ENCODE measurements around the gene FASTKD2. TPM values are rescaled to one million over a fixed set of nuclear protein-coding genes. Genes with fewer than 3 reads are reported as not detected.

The FASTKD2 gene
- polyA plus RNA-seq, 3 donors: 34.3 to 40.5 (median 35.5) TPM

DNA sequence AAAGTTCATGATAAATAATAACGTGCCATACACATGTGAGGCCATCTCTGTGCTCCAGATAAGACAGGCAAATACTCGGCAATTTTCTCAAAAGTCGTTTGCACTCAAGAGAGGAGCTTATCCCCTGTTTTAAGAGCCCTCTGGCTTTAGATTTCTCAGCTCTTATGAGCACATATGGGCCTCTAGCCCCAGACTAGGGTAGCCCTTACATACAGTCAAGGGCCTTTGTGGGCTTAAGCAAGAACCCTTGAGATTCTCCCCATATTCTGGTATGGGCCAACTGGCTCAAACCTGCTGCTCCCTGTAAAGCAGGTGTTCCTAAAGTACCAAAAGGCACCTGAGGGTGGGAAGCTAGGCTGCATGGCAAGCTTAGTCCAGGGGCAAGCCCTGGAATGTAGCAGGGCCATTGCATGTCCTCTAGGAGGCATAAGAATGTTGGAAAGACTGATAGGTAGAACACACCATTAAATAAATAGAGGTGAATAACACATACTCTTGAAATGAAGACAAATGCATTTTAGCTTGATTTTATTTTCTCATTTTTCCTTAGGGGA is 66.1 kb downstream of the FASTKD2 start:
- no peak for DNase-seq

GRCh38 chr2:206832873-206833272 is 67.5 kb downstream of the FASTKD2 start:
- DNase-seq: no peak

GRCh38 chr2:206833291-206833690 is 67.9 kb downstream of the FASTKD2 start:
- DNase-seq: no peak

DNA sequence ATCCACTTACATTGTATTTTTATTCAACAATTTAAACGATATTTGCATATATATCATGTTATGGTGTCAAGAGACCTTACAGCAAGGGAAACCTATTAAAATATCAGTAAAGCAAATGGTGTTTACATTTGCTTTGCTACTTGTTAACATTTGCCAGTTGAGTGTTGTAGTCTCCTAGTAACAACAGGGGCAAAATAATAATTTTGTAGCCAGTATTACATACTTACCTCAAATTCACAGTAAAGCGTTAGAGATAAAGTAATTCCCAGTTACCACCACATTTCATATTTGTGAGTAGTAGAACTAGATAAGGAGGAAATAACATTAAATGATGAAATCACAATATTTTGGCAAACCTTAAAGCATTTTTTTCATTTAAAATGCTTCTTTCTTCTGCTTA is 71.3 kb downstream of the FASTKD2 start:
- DNase-seq: no peak

DNA sequence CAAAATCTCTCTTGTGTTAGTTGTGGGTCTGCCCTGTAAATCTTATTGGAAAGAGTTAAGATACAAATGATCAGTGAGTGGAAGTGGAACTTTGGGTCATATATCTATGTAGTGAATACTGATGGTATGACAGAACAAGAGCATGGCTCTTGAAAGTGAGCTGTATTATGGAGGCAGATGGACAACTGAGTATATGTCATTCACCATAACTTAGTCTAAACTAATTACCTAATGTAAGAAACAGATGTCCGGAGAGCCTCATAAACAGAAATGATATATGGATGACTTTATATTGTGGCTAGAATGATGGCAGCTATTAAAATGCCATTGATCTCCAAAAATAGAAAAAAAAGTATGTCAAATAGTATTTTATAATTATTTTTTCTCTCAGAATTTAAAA is 72.4 kb downstream of the FASTKD2 start:
- no peak for DNase-seq

- DNase-seq: no peak
Observed at GRCh38 chr2:206838690-206839089, 73.3 kb downstream of the FASTKD2 start.

GRCh38 chr2:206840999-206841398 is 75.6 kb downstream of the FASTKD2 start:
- DNase-seq: no peak

Other genes starting within 250 kb of the FASTKD2 start
- gene FAM237A, start 123.1 kb upstream of the FASTKD2 start, polyA plus RNA-seq (ENCODE audit: insufficient read length in 3 of 3): not detected
- under 1 TPM in 1 of 3 donors, not detected in 2; 0.13 TPM for gene DYTN, start 47.2 kb upstream of the FASTKD2 start, polyA plus RNA-seq (ENCODE audit: insufficient read length in 3 of 3)
- 10 to 100 TPM; 11.8 to 15.3 (median 13.1) TPM for gene MDH1B, start 278 bp upstream of the FASTKD2 start, polyA plus RNA-seq (ENCODE audit: insufficient read length in 3 of 3)
- 1 to 10 TPM; 1.1 to 2.8 (median 1.8) TPM for gene CPO, start 173.9 kb downstream of the FASTKD2 start, polyA plus RNA-seq (ENCODE audit: insufficient read length in 3 of 3)